ENCODE results near the gene TRIM21.
"Not testable (repeated sequence)": the region's sequence is repeated elsewhere in the genome, so short reads cannot be mapped to it uniquely, and the experiment has no call there.

The TRIM21 gene

GRCh38 chr11:4368286-4368685 is 25.2 kb downstream of the TRIM21 start, which contains the start of gene OR52B4:
OR52B4 (minus strand) TSS chr11:4368386; CDS start chr11:4368295, 91 bp downstream.
- DNase-seq (ENCODE audit: low spot score) (no peak), ATAC-seq (ENCODE audit: low read depth) (no peak)
- Histone ChIP-seq H3K4me1 (ENCODE audit: insufficient read depth, poor library complexity, severe bottlenecking) (no peaks in the 10 kb centered on the region), H3K9me3 (ENCODE audit: severe bottlenecking) (no peaks in the 10 kb centered on the region), H3K36me3 (ENCODE audit: low read depth) (no peaks in the 10 kb centered on the region), H3K4me3 (ENCODE audit: severe bottlenecking) (no peak within 1 kb of the TSS), H3K27ac (ENCODE audit: poor library complexity, severe bottlenecking) (no peak within 1 kb of the TSS), H3K27me3 (ENCODE audit: insufficient read depth, poor library complexity, severe bottlenecking) (no peaks in the 10 kb centered on the region)
- TF ChIP-seq CTCF (IDR thresholded peaks at IDR 0.05; ENCODE audit: poor library complexity, severe bottlenecking), result no peak

GRCh38 chr11:4348142-4348541 is 45.4 kb downstream of the TRIM21 start:
- H3K27ac ChIP-seq (ENCODE audit: poor library complexity, severe bottlenecking); DNase-seq (ENCODE audit: low spot score); ATAC-seq (ENCODE audit: low read depth); H3K36me3 ChIP-seq (ENCODE audit: low read depth); H3K27me3 ChIP-seq (ENCODE audit: insufficient read depth, poor library complexity, severe bottlenecking); H3K4me3 ChIP-seq (ENCODE audit: severe bottlenecking); H3K9me3 ChIP-seq (ENCODE audit: severe bottlenecking); H3K4me1 ChIP-seq (ENCODE audit: insufficient read depth, poor library complexity, severe bottlenecking): not testable (repeated sequence)

GRCh38 chr11:4345366-4345765 is 48.1 kb downstream of the TRIM21 start:
- not testable (repeated sequence) for H3K4me1 ChIP-seq (ENCODE audit: insufficient read depth, poor library complexity, severe bottlenecking); H3K27me3 ChIP-seq (ENCODE audit: insufficient read depth, poor library complexity, severe bottlenecking); H3K9me3 ChIP-seq (ENCODE audit: severe bottlenecking); H3K4me3 ChIP-seq (ENCODE audit: severe bottlenecking); H3K27ac ChIP-seq (ENCODE audit: poor library complexity, severe bottlenecking); ATAC-seq (ENCODE audit: low read depth); H3K36me3 ChIP-seq (ENCODE audit: low read depth); DNase-seq (ENCODE audit: low spot score)
